CD4-positive, alpha-beta T cell treated with Interleukin-6 for 4 hours (primary cell): ENCODE measurements around the gene CD99.
"Not testable (repeated sequence)": the region's sequence is repeated elsewhere in the genome, so short reads cannot be mapped to it uniquely, and the experiment has no call there.

ENCODE experiments used
- DNase-seq: peaks from one replicate; pipeline ENCODE4 v3.0.0-alpha.2; 2020; ENCODE audit warnings: mixed read lengths

Gene CD99, protein sequence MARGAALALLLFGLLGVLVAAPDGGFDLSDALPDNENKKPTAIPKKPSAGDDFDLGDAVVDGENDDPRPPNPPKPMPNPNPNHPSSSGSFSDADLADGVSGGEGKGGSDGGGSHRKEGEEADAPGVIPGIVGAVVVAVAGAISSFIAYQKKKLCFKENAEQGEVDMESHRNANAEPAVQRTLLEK

DNA sequence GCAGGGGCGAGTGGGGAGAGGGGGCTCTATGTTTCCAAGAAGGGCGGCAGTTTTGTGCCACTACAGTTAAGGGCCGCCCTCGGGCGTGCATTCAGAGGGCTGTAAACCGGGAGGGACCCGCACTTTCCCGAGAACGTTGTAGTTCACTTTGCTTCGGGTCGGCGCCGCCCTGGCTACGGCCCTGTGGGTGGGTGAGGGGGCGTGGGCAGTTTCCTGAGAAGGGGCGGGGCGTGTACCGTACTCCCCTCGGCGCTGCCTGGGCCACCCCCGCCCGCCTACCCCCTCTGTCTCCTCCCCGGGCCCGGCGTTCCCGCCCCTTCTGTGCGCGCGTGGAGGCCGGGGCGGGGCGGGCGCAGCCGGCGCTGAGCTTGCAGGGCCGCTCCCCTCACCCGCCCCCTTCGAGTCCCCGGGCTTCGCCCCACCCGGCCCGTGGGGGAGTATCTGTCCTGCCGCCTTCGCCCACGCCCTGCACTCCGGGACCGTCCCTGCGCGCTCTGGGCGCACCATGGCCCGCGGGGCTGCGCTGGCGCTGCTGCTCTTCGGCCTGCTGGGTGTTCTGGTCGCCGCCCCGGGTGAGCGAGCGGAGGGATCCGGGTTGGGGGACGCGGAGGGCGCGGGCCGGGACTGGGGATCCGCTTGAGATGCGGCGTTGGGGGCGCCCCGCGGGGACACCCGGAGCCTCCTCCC is at the start of gene CD99:
Gene CD99 (plus strand): TSS at position 440 of the 687 bp plus-strand sequence. CDS start 66 bp downstream, at position 506.
- peak; percentile 91 for DNase-seq

DNA sequence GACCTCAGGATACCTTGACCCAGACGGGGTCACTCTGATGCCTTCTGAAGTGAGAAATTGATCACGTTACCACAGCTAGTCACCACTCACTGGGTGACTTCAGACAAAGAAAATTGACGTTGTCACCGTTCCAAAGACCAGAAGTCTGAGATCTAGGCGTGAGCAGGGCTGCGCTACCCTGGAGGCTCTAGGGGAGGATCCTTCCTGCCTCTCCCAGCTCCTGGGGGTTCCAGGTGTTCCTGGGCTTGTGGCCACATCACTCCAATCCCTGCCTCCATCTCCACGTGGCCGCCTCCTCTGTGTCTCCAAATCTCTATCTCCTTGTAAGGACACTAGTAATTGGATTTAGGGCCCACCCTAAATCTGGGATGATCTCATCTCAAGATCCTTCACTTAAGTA is 48.9 kb upstream of the CD99 start:
- no peak for DNase-seq

DNA sequence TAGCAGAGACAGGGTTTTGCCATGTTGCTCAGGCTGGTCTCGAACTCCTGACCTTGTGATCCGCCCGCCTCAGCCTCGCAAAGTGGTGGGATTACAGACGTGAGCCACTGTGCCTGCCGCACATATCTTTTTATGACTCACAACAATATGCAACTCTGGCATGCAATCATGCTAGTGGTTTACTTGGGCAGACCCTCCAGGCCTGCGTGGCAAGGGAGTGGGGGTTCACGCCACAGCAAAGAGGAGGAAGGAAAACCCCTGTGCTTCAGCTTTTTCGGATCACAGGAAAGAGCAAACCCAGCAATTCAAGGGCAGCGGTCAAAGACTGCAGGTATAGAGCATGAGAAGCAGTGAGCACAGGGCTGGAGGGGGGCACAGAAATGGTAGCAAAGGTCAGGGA is 48.3 kb upstream of the CD99 start:
- DNase-seq = no peak

DNA sequence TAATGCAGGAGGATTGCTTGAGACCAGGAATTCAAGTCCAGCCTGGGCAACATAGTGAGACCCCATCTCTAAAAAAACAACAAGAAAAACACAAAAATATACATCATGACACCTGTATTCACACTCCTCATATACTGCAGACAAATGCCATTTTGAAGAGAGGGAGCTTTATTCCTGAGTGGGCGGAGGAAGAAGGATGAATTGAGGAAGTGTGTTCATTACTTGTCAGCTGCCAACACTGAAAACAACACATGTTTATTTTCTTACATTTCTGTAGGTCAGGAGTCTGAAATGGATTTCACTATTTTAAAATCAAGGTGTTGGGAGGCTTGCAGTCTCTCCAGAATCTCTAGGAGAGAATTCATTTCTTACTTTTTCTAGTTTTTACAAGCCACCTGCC is 47.2 kb upstream of the CD99 start:
- no peak for DNase-seq

DNA sequence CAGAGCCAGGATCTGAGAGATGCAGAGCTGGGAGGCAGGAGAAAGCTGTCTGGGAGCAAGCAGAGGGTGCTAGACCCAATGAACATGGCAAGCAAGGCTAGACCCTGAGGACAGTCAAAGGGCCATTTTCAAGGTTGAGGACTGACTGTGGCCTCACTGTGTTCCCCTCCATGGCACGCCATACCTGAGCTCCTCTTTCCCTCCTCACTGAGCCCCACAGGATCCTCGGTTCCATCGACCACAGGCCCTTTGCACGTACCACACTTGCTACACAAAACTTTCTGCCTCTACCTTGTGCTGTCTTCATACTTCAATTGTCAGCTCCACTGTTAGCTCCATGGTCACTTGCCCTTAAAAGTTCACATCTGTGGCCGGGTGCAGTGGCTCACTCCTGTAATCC is 45.5 kb upstream of the CD99 start:
- no peak for DNase-seq

DNA sequence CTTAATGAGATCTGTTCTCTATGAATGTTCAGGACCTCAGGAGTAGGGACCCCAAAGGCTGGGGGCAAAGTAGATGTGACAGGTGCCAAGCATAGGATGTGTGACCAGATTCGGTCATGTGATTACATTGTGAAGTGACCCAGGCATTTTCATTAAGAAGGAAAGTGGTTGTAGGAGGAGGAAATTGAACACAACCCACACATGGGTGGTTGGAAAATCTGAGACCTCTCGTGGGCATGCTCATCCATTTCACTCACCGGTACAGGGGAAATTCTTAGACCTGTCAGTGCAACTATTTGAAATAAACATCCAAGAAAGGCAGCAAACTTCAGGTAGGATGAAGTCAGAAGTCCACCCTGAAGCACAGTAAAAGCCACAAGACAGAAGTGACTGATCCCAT is 43.5 kb upstream of the CD99 start:
- DNase-seq = no peak

DNA sequence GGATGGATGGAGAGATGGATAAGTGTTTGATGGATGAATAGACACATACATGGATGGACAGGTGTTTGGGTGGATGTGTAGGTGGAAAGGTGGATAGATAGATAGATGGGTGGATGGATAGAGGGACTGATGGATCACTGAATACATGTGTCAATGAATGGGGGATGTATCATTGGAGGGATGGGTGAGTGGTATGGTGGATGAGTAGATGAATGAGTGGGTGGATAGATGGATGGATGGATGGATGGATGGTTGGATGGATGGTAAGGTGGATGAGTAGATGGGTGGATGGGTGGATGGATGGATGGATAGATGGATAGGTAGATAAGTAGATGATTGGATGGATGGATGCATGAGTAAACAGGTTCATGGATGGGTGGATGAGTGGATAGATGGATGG is 41.1 kb upstream of the CD99 start:
- no peak for DNase-seq

DNA sequence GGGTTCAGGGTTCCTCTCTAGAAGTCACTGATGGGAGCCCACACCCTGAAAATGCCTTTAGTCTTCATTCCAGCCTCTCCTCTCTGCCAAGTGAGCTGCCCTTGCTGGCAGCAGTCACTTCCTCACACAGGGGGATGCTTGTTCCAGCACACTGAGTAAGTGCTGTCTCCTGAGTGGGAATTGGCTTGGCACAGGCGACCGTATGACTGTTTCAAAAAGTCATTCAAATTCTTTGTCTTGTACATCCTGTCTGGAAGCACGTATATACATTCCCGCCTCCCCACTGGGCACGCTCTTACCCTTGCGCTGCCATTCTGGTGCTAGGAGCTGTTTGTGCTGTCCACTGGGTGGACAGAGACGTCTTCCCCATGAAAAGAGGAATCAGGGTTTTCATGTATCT is 40.2 kb upstream of the CD99 start:
- DNase-seq = no peak

DNA sequence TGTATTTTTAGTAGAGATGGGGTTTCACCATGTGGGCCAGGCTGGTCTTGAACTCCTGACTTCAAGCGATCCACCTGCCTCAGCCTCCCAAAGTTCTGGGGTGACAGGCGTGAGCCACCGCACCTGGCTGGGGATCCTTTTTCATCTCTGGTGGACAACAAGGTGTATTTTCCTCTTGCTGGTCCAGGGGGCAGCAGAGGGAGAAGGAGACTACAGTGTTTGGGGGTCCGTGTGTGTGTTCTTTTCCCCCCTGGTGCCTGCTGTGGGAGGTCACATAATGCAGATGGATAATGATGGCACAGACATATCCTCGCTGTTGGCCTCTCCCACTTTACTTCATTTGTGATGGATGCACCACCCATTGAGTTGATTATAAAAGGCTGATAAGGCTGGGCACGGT is 39.0 kb upstream of the CD99 start:
- no peak for DNase-seq

DNA sequence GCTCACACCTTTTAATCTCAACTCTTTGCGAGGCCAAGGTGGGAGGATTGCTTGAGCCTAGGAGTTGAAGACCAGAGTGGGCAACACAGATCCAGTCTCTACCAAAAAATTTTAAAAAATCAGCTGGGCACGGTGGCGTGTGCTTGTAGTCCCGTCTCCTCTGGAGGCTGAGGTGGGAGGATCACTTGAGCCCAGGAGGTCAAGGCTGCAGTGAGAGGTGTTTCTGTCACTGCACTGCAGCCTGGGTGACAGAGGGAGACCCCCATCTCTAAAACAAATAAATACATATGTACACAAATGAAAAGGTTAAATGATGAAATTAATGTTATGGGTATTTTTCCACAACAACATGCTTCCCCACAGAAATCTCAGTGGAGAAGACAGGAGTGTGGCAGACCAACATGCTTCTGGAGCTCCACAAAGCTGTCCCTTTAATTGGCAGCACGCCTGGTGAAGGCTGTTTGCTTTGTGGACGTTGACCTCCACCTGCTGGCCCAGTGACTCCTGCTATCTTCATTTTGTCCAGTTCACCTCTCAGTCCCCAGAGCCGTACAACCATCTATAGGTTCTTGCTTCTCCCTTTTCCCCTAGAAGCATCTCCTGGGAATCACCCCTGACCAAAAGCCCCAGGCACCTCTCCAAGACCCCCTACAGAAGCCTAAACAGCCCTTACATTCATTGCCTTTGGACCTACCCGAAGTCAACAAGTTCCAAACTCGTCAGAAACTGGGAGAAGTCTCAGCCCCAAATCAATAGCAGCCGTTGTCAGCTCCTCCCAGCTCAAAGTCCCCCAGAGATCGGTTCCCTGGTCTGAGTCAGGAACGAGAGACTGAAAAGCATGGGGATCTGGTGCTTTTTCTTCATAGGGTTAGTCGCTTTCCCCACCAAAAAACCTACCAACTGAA is 36.4 kb upstream of the CD99 start:
- DNase-seq = no peak

DNA sequence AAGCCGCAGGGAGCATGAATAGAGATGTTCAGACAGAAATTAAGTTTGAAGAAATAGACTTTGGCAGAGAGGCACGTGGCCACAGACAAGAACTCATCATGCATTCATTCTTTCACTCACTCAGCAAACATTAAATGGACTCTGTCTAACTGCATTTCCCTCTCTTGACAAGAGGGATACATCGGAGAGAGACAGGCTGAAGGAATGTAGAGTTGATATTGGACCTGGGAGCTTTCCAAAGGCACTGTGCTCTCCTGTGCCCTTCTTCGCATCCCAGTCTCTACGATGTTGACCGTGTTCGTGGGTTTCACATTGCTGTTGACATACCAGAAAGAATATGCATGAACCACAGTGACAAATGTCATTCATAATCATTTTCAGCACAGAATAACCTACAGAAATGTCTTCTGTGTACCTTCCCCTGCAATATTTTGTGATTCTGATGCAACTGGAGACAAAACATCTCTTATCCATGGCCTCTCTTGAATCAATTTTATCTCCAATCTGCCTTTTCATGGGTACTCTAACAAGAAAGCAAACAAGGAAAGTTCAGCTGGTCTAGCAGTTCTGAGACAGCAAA is 34.7 kb upstream of the CD99 start:
- no peak for DNase-seq

DNA sequence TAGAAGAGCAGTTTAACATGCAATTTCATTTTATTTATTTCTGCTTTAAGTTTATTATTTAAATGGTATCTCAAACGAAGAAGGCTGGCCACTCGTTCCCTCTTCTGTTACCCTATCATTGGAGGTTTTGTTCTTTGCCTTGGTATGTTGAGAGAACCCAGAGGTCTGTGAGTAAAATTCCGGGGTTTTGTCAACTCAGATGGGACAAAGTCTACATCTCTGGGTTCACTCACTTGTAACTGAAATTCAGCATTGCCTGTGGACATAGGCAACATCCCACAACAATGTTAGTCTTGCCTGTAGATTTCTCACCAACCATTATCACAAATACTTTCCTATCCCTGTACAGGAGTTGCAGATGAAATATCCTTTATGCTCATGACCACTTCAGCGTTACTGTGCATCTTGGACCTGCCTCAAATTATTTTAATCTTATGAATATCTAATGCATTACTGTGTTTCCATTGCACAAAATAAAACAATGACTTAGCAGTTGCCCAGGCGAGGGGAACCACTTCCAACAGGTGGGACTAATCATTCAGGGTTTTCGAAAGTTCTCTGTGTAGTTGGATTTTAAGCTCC is 33.5 kb upstream of the CD99 start:
- DNase-seq = no peak

DNA sequence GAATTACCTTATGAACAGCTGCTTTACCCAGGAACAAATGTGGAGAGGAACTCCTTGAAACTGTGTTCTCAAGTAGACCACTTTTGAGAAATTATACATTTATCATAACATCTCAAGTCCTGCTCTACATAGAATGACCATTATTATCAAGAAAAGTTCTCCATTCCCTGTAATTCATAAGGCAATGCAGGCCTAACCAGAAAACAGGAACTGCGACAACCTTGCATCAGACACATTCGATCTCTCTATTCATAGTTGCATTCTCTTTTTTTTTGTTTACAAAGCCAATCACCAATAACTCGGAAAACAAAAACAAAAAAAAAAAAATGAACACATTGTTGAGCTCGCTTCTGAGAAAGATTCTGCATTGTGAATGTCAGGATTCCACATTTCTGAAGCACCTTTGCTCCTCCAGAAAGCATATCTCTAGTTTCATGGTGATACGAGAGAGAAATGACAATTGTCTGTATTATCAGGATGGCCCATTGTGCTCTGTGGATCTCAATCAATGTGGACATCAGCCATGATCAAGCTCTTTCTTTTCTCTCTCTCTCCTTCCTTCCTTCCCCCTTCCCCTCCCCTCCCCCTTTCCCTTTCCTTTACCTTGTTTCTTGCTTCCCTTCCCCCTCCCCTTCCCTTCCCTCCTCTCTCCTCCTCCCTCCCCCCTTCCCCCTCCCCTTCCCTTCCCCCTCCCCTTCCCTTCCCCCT is 32.4 kb upstream of the CD99 start:
- DNase-seq = no peak

DNA sequence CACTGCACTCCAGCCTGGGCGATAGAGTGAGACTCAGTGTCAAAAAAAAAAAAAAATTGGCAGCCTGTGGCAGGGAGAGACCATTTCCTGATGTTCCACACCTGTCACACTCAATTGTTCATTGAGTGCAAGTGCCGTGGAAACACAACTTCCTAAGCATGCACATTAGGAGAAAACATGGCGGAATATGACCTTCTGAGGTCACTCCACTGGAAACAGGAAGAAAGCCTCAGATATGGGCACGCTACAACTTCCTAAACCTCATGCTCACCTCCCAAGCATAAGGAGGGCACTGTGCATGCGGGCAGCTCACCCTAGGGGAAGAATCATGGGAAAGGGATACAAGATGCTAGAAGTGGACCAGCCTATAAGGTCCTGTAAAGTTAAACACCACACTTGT is 28.5 kb upstream of the CD99 start:
- DNase-seq = no peak

DNA sequence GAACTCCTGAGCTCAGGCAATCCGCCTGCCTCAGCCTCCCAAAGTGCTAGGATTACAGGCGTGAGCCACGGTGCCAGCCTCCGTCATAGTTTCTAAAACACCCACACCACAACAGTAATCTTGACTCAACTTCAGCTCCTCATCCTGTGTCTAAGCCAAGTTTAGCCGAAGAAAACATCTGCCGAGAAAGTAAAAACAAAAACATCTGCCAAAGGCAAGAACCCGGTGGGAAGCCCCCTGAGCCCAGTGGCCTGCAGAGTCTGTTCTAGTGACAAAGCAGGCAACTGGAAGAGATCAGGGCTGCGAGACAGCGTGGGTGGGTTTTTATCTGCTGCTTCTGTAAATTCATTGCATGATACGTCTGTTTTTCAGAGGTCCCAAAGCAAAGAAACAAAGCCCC is 26.6 kb upstream of the CD99 start:
- DNase-seq = no peak

DNA sequence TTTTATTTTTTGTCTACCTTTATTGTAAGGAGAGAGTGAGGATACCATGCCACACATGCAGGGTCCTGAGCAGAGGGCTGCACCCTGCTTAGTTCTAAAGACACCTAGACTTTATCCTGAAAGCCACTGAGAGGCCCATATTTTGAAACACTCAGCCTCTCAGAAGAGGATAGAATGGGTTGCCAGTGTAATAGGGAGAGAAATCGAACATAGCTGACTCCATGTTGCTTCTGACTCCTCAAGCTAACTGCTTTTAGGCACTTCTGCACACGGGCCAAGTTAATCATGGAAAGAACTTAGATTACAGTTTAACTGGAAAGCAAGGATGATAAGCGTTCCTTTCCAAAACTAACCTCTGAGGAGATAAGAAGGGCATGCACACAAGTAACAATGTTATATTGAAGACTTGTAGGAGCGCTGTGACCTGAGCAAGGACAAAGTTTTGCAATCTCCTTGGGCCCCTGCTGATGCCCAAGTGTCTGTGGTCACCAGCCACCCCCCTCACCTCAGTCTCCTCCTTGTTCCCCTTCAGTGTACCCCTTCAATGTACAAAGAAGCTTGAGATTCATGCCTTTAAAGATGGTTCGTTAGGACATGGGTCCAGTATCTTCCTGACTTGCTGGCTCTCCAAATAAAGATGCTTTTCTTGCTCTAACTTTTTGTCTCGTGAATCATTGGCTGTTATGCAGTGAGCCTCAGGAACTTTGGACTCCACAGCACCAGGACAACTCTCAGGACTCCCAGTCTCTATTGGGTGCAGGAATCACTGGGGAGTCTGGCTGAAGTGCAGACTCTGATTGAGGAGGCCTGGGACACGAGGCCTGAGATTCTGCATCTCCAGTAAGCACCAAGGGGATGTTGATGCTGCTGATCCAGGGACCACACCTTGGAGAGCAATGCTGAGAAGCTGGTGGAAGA is 25.4 kb upstream of the CD99 start:
- no peak for DNase-seq

DNA sequence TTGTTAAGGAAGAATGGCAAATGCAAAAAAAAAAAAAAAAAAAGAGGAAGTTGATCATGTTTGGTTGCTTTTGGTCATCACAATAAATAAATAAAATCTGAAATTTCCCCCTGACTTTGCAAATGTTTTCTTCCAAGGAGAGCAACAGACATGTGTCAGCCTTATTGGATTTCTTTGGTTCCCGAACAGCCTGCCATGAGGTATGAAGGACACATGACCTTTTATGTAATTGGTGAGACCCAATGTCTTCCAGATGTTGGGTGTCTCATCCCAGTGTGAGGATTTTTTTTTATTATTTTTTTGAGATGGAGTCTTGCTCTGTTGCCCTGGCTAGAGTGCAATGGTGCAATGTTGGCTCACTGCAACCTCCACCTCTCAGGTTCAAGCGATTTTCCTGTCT is 24.6 kb upstream of the CD99 start:
- DNase-seq = no peak

DNA sequence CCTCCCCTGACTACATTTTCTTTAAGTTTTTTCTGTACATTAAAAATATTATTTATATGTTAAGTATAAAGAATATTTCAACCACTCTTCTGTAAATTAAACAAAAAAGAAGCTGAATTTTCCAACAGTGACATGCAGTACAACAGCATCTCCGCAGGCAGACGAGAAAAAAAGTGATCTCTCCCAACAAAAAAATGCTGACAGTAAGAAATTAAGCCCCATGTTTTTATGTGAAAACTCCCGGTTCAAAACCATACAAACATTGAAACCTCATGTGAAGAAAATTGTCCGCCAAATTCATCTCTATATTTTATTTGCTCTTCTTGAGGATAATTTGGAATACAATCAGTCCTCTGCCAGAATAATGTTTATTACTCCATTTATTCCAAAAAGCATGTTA is 20.1 kb upstream of the CD99 start:
- no peak for DNase-seq

DNA sequence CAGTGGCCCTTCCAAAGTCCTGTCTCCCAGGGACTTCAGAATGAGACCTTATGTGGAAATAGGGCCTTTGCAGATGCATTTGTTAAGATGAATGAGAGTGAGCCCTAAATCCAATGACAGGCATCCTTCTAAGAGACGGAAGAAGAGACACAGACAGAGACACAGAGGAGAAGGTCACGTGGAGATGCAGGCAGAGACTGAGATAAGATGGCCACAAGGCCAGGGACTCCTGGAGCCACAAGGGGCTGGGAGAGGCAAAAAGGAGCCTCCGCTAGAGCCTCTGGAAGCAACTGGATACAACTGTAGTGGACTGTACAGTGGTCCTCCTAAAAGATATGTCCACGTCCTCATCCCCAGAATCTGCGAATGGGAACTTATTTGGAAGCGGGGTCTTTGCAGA is 19.0 kb upstream of the CD99 start:
- DNase-seq = no peak

DNA sequence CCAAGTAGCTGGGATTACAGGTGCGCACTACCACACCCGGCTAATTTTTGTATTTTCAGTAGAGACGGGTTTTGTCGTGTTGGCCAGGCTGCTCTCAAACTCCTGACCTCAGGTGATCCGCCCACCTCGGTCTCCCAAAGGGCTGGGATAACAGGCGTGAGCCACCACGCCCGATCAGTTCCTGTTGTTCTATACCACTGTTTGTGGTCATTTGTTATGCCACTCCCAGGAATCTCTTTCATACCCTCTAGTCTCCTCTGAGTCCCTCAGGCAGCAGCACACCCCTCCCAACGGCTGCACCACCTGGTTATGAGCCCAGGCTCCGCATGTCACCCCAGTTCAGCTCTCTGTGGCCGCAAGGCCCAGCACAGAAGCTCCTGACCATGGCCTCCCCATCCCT is 17.5 kb upstream of the CD99 start:
- DNase-seq = no peak

DNA sequence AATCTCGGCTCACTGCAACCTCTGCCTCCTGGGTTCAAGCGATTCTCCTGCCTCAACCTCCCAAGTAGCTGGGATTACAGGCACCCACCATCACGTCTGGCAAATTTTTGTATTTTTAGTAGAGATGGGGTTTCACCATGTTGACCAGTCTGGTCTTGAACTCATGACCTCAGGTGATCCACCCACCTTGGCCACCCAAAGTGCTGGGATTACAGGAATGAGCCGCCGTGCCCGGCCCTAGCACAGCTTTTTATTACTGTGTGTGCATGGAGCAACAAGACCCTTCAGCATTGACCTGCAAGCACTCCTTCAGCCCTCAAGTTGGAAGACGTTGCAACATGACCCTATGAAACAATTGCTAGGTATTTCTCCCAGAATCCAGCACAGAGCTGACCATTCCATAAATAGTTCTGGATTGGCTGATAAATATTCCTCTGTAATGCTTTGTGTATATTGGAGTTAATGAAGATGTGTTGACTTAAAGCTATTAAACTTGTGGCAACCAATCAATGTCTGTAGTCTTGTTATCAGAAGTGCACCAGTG is 15.4 kb upstream of the CD99 start:
- not testable (repeated sequence) for DNase-seq
